Stimulated activated CD4-positive, alpha-beta T cell treated with anti-CD3 and anti-CD28 coated beads, TNF-alpha, amount 100 ng/mL, for 4 hours (primary cell): ENCODE data around the gene B4GALT2.
A peak's percentile ranks its signal among the peaks of the same experiment; 100 is the strongest.

Experiments used
- DNase-seq, 3 experiments: peaks; one replicate each; pipeline ENCODE4 v3.0.0-alpha.2; 2020; ENCODE audit warnings: low read depth in 3 of 3

Gene B4GALT2

DNA sequence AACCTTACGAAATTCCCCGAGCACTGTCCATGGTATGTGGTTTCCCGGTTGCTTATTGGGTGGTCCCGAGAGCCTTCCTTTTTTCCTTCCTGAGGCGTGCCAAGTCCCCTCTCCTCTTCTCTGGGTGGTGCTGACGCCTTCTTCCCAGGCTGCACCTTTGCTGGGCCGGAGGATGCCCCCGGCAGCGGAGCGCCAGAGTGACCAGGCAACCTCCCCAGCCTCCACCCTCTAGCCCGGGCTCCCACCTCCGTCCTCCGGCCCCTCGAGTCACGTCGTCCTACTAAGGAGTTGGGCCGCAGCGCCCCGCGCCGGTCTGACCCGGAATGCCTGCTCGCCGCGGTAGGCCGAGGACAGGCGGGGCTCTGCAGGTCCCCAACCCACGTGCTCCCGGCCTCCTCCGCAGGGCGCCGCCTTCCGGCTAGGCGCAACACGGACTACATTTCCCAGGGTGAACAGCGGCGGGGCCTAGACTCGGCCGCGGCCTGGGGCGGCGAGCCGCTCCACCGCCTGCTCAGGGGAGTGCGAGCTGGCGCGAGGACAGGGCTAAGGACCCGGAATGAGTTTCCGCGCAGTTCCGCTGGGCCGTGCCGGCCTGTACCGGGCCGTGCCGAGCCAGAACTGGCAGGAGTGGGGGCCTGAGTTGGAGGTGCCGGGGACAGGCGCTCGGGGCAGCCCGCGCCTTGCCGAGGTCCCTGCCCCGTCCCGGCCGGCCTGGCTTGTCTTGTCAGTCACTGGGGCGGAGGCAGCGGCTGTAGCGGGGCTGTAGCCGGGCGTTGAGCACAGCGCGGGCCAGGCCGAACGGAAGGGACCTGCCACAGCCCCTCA lies 32.6 kb upstream of the B4GALT2 start, which contains the start of gene IPO13:
Gene IPO13 (plus strand): TSS at position 715 of the 825 bp plus-strand sequence. CDS start 651 bp downstream, outside the sequence.
- DNase-seq = peak; percentile 88 to 96 (median 91)

DNA sequence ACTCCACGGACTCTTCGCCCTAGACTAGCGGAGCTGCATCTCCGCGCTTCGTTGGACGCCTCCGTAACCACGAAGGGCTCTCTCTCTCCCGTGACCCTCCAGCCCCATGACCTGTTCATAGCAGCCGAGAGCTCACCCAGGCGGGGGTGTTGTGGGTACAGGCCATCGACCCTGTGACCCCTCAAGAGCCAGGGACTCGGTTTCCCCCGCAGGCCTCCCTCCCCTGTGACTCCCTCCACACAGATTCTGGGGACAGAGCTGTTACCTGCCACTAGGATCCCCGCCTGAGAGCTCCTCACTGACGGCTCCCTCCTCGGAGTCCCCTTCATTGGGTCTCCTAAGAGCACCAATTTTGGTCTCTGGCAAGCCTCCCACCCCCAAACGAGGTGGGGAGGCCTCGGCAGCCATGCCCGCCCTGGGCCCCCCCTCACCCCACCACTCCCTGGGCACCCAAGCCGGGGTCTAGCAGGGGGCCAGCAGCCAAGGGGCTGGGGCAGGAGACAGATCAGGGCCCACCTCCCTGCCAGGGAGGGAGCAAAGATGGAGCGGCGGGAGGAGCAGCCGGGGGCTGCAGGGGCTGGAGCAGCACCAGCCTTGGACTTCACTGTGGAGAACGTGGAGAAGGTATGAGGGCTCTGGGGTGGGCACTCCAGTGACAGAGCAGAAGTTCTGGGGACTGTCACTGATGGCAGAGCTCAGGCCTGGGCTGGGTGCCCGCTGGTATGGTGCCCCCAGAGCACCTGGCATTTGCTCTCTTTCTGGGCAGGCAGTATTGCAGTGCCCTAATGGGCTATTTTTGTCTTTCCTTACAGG lies 31.7 kb upstream of the B4GALT2 start:
- no peak for DNase-seq

DNA sequence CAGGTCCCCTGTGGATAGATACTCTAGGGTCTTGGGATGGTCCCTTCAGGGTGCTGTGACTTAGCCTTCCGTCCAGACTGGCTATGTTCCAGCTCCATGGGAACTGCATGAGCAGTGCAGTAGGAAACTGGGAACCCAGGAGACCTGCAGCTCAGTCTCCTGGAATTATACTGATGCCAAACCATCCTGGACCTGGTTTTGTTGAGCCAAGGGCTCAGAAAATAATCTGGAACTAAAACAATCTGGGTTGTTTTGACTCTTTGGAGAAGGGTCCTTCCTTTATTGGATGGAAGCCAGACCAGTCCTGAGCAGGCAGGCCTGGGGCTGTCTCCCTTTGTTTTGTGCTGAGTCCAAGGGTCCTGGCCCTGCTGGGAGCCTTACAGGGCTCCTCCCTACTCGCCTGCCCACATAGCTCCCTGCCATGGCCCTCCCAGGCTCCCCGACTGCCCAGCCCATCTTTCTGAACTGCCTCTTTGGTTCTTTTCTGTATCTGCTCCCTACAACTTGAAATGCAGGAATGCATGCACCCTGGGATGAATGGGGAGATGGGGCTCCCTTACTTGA lies 31.1 kb upstream of the B4GALT2 start:
- DNase-seq = no peak

DNA sequence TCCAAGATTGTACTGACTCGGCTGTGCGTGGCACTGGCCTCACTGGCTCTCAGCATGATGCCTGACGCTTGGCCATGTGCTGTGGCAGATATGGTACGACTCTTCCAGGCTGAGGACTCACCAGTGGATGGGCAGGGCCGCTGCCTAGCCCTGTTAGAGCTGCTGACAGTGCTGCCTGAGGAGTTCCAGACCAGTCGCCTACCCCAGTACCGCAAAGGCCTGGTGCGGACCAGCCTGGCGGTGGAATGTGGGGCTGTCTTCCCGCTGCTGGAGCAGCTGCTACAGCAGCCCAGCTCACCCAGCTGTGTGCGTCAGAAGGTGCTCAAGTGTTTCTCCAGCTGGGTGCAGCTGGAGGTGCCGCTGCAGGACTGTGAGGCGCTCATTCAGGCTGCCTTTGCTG lies 29.3 kb upstream of the B4GALT2 start:
- no peak for DNase-seq

DNA sequence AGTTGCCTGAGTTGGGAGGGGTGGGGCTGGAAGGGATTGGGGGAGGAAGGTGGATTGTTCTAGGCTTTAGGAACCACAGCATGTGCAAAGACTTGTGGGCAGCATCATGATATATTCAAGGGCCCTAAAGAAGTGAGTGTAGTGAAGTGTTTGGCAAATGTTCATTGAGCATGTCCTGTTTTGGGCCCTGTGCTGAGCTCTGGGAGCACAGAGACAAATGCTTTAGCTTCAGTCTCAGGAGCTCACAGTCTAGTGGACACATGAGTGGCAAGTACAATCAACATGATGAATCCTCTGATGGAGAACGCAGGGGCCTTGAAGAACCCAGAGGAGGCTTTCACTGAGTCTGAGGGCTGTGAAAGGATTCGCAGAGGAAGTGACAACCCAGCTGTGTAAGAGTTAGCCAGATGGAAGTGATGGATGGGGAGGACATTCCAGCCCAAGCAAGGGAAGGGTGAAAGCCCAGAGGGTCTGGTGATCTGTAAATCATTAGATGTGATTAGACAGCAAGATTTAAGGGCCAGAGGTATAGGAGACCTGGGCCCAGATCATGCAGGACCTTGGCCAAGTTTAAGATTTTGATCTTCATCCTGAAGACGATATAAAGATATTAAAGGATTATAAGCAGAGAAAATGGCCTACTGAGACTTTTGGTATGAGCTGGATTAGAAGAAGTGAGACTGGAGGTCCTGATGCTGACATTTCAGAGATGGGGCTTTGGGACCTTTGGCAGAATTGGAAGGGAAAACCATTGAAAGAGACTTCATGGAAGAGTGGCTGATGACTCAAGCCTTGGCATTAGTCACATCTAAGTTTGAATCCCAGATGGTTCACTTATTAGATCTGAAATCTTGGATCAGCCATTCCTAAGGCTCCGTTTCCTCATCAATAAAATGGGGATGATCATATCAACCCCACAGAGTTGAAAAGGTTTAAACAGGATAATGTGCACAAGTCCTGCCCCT lies 27.7 kb upstream of the B4GALT2 start:
- no peak for DNase-seq

DNA sequence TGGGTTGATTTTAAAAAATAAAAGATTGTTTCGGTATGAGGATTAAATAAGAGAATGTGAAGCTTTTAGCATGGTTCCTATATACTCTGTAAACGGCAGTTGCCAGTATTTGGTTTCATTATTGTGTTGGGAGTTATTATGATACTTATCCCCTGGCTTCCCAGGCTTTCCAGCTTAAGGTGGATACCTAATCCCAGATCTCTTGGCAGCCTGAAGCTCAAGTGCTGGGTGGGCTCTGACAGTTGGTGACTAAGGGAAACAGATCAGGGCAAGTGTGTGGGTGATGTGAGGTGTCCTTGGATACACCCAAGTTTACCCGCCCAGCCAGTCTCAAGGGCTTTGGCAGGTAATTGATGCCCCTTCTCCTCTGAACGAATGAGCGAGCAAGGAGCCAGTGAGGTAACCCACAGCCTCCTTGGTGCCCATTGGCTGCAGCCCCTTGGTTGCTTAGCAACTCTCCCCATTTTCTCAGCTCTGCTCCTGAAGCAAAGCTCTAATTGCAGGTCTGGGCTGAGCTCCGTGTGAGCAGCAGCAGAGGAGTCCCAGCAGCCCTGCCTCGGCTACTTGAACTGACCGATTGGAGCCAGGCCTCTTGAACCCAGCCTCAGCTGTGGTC lies 26.2 kb upstream of the B4GALT2 start:
- DNase-seq = no peak

DNA sequence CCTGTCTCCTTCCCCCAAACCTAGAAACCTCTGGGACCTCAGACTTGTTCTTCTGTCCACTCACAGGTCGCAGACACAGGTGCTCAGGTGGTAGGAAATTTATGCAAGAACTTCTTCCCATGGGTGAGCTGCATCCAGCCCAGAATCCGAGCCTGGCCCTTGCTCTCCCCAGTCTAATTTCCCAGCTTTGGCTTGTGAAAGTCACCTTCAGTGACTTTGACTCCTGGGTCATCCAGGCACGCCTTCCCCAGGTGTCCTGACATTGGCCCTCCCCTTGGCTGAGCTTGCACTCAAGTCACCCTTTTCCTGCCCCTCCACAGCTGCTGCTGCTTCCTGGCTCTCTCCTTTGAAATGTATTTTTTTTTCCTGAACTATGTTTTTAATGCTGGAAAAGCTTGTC lies 25.6 kb upstream of the B4GALT2 start:
- no peak for DNase-seq

DNA sequence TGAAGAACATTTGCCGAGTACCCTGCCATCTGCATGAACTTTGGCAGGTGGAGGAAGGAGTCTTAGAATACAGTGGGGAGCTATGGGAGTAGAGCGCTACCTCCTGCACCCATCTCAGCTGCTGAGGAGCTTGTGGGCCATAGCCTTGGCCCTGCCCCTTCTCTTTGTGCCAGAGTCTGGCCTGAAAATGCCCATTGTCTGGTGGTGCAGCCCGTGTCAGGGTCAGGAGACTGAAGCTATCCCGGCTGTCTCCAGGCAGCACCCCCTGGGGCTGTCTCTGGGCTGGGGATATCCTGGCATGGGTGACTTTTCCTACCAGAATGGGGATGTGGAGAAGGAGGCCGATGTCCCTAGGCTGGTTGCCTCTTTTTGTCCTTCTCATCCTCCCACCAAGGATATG lies 25.0 kb upstream of the B4GALT2 start:
- DNase-seq = no peak

DNA sequence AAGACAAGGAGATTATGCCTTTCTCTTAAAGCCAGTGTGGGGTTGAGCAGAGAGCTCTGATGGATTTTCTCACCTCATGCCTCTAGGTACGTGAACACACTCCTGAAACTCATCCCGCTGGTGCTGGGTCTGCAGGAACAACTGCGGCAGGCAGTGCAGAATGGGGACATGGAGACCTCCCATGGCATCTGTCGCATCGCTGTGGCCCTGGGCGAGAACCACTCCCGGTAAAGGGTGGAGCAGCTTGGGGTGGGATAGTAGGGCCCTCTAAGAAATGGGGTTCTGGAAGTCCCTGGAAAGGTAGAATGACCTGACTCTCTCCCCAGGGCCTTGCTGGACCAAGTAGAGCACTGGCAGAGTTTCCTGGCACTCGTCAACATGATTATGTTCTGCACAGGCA lies 22.8 kb upstream of the B4GALT2 start:
- no peak for DNase-seq

DNA sequence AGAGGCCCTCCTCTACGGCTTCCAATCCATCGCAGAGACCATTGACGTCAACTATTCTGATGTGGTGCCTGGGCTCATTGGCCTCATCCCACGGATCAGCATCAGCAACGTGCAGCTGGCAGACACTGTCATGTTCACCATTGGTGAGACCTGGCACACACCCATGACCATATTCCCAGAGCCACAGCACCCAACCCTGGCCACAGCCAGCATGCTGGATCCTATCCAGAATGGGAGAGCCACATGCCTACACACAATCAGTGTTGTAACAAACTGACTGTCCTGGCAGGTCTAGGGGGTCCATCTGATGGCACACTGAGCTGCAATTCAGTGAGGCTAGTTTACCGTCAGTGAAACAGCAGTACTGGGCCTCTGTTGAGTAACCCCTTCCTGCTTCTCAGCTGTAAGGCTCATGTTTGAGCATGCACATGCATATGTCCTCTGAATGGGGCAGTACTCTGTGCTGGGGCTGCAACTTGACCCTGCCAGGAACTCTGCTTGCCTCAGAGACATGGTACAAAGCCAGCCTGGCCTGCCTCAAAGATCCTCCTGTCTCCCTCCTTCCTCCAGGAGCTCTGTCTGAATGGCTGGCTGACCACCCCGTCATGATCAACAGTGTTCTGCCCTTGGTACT lies 21.5 kb upstream of the B4GALT2 start:
- DNase-seq = no peak

DNA sequence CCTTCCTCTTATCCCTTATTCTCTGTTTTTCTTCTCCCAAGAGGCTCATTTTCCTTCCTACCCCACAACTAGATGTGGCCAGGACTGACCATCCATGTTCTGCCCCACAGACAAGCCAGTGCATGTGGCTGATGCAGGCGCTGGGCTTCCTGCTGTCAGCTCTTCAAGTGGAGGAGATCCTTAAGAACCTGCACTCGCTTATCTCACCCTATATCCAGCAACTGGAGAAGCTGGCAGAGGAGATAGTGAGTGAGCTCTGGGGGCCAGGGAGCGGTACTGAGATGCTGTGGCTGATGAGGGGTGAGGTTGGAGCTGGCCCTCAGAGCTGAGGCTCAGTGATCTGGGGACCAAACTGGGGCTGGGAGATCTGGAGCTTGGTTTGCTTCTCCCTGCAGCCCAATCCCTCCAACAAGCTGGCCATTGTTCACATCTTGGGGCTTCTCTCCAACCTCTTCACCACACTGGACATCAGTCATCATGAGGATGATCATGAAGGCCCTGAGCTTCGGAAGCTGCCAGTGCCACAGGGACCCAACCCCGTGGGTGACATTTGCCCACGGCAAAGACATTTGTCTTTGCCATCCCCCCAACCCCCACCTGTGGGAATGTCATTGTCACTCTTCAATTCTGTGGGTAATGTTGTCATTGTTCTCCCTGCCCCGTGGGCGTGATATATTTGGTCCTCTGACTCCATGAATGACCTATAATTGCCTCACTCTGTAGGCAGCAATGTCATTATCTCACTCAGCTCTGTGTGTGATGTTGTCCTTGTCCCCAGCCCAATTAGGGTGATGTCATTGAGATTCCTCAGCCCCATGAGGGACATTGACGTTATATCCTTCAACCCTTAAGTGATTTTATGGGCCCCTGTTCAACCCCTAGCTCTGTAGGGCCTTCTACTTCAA lies 20.4 kb upstream of the B4GALT2 start:
- DNase-seq = no peak

DNA sequence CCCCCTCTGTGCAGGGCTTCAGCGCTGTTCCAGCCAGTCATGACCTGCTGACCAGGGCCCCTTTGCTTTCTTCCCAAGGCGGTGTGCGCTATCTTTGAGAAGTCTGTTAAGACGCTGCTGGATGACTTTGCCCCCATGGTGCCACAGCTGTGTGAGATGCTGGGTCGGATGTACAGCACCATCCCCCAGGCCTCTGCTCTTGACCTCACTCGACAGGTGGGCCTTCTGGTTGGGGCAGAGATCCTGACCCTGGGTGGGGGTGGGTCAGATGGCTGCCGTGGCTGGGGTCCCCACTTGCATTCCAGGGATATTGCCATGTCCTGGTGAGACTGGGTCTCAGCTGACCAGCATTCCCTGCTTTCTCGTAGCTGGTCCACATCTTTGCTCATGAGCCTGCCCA lies 18.2 kb upstream of the B4GALT2 start:
- DNase-seq = no peak

DNA sequence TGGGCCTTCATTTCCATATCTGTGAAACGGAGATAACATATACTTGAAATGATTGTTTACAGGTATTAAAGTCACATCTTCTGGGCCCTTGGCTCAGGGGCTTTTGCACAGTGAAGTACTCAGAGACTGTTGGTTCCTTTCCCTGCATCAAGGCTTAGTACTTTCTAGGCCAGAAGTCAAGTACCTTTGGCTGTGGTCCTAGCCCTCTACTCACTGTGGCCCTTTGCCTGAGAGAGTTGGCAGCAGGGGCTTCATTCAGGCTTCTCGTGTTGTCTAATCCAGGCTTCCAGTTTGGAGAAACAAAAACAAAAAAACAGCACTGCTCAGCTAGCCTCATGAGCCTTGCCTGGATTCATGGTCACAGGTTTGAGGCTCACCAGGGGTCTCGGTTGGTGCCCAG lies 17.3 kb upstream of the B4GALT2 start:
- DNase-seq = no peak

DNA sequence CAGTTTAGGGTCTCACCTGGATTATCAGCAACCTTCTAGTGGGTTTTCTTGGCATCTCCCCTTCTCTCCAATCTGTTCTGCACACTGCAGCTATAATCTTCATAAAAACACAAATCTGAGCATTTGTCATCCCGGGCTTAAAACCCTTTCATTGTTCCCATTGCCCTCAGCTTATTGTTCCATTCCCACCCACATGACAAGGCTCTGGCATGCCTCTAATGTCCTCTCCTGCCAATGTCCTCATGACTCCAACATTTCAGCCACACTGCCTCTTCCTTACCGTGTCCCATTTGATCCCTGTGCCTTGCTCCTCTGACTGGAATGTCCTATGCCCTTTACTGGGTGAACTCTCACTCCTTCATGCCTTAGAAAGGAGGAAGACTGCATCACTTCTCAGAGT lies 16.7 kb upstream of the B4GALT2 start:
- DNase-seq = no peak

DNA sequence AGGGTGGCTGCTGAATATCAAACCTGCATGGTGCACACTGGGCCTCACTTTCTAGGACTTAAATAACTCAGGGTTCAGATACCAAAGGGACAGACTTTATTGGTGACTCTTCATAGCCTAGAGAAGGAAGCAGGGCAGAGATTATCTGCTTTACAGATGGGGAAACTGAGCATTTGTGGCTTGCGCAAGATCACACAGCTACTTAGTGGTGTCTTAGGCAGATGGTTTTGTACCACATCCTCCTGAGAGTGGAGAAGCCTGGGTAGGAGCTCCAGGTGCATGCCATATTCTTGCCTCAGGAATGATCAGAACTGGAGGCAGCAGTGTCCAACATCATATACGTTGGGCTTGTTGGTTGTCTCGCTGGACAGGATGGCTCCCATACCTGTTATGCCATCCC lies 16.0 kb upstream of the B4GALT2 start:
- DNase-seq = no peak

DNA sequence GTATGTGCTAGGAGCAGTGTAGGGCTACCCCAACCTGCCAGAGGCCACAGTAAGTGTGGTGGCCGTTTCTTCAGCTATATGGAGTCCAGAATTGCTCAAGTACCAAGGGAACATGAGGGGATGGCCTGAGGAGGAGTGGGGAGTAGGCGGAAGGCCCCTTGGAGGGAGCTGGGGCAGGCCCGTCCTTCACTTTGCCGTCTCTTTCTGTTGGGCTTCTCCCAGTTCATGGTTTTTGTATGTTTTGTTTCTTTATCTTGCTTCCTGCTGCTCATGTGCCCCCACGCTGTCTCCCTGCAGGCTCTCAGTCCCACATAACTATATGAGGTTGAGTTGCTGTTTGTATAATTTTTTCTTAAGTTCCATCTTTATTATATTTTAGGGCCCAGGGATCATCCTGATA lies 15.1 kb upstream of the B4GALT2 start:
- no peak for DNase-seq

DNA sequence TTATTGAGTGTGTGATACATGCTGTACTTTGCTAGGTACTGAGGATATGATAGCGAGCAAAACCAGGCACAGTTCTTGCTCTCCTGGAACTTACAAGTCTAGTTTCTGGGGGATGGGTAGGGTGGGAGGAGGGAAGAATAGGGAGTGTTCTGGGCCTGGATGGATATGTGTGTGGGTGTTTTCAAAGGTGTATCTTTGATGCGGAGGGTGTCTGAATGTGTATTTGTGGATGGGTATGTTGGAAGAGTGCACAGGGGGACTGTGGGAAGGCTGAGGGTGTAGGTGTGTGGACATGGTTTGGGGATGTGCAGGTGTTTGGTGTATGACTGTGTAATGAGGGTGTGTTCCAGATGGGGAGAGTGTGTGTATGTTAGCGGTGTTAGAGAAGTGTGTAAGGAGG lies 13.7 kb upstream of the B4GALT2 start:
- no peak for DNase-seq

DNA sequence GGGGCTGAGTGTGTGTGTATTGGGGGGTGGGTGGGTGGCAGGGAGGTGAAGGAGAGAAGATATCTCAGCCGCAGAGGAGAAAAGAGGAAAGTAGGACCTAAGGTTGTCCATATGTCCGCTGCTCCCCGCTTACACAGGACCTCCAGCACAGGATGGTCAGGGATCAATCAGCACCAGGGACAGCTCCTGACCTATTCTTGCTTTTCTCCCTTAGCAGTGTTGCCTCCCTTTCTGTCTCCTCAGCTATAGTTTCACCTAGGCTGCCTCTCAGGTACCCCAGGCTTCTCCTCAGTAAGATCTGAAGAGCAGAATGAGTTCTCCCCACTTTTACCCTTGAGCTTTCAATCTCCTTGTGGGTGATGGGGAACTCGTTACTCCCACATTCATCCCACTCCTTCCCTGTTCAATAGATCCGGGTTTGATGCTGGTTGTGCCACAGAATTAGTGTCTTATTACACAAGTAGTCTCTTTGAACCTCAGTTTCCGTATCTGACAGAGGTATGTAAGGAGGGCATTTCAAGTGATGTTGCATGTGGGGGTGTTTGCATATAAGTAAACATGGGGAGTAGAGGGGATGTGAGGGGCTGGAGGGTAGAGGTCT lies 10.6 kb upstream of the B4GALT2 start:
- DNase-seq = no peak

DNA sequence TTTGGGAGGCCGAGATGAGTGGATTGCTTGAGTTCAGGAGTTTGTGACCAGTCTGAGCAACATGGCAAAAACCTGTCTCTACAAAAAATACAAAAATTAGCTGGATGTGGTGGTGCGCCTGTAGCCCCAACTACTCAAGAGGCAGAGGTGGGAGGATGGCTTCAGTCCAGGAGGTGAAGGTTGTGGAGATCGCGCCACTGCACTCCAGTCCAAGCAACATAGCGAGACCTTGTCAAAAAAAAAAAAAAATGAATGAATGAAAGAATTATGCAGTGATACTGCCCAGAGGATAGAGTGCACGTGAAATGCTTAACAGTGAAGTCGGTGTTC lies 9.6 kb upstream of the B4GALT2 start:
- no peak for DNase-seq
